Mesodermal cell (in vitro differentiated cells): ENCODE data around the gene MAP3K5.
"Not testable (repeated sequence)": the region's sequence is repeated elsewhere in the genome, so short reads cannot be mapped to it uniquely, and the experiment has no call there.

ENCODE experiments used
- H3K27ac ChIP-seq: 2 replicates; pipeline ENCODE4 v1.7.0; 2013; ENCODE audit warnings: mild to moderate bottlenecking, low read depth, low read length, moderate library complexity; ENCODE audit not compliant: severe bottlenecking
- H3K36me3 ChIP-seq: 2 replicates; pipeline ENCODE4 v1.7.1; 2013; ENCODE audit warnings: mild to moderate bottlenecking, low read length, moderate library complexity; ENCODE audit not compliant: control insufficient read depth, insufficient read depth
- H3K4me1 ChIP-seq: one replicate; pipeline ENCODE4 v1.7.1; 2013; ENCODE audit warnings: mild to moderate bottlenecking, low read length; ENCODE audit not compliant: insufficient read depth, control insufficient read depth, poor library complexity, severe bottlenecking
- H3K4me3 ChIP-seq: 2 replicates; pipeline ENCODE4 v1.7.0; 2013; ENCODE audit warnings: low read length, control low read depth, mild to moderate bottlenecking; ENCODE audit not compliant: insufficient read depth, poor library complexity, severe bottlenecking; ENCODE audit errors: extremely low read depth
- H3K9me3 ChIP-seq: 2 replicates; pipeline ENCODE4 v1.7.1; 2013; ENCODE audit warnings: mild to moderate bottlenecking, low read length, moderate library complexity; ENCODE audit not compliant: control insufficient read depth
- WGBS, 2 experiments: methylation state at CpG; one replicate each; pipeline ENCODE4 v1.1.5; 2013; ENCODE audit warnings: missing lambda C conversion rate in 2 of 2; ENCODE audit not compliant: insufficient coverage in 2 of 2; 5-methylcytosine and 5-hydroxymethylcytosine counted together

Gene MAP3K5

GRCh38 chr6:136760781-136761180 is 31.5 kb downstream of the MAP3K5 start:
- 90 to 94% methylated on average over 2 to 4 of the region's 5 CpGs for WGBS, 2 experiments
- H3K9me3 ChIP-seq, H3K36me3 ChIP-seq, H3K4me3 ChIP-seq, H3K27ac ChIP-seq: not testable (repeated sequence)
- peaks cover 14% of the 10 kb centered on the region for H3K4me1 ChIP-seq

DNA sequence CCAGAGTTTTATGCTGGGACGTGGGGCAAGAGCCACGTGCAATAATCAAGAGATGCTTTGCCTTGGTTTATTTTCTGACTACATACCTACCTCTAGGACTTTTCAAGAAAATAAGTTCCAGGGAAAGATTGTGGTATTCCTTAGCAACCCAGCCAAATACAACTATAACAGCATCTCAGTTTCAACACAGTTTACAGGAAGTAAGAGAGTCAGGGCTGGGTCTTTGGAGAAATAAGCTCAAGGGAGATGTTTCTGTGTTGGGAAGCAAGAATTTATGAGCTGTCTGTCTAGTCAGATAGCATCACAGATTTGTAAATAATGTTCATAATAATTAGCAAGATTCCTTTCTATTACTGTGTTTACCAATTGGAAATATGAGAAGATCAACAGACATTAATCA is 35.1 kb downstream of the MAP3K5 start:
- Histone ChIP-seq H3K9me3 (no peaks in the 10 kb centered on the region), H3K27ac (no peak overlapping the region), H3K4me1 (peaks cover 11% of the 10 kb centered on the region), H3K4me3 (no peak overlapping the region), H3K36me3 (no peaks in the 10 kb centered on the region)
- 60% methylated on average over 1 of the region's 2 CpGs; no CpG with 5 or more reads in 1 of the 2 experiments for WGBS, 2 experiments

DNA sequence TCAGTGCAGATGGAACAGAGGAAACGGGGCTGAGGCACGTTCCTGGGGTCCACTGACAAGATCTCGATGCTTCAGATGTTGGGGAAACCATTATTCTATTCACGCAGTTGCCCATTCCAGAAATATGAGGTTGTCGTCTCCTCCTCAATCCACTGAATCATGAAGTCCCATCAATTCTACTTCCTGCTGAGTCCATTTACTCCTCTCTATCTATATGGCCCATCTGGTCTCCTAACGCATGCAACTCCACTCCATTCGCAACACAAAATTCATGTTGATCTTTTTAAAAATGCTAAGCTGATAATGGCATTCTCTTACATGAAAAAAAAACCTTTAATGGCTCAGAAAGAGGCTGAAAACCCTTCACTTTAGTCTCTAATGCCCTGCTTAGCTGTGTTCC is 37.5 kb downstream of the MAP3K5 start:
- H3K9me3 ChIP-seq, result no peaks in the 10 kb centered on the region
- no peak overlapping the region for H3K27ac ChIP-seq
- H3K4me3 ChIP-seq, result no peak overlapping the region
- 86 to 100% methylated on average over 5 of the region's 7 CpGs for WGBS, 2 experiments
- H3K36me3 ChIP-seq, result no peaks in the 10 kb centered on the region
- no peaks in the 10 kb centered on the region for H3K4me1 ChIP-seq

- 89 to 94% methylated on average over 5 to 7 of the region's 7 CpGs for WGBS, 2 experiments
These were observed 38.7 kb downstream of the MAP3K5 start for GRCh38 chr6:136753624-136754023.

GRCh38 chr6:136752554-136752953 is 39.7 kb downstream of the MAP3K5 start:
- Histone ChIP-seq H3K9me3 (no peaks in the 10 kb centered on the region), H3K4me3 (no peak overlapping the region), H3K36me3 (no peaks in the 10 kb centered on the region), H3K4me1 (no peaks in the 10 kb centered on the region), H3K27ac (no peak overlapping the region)
- 80 to 89% methylated on average over 2 to 4 of the region's 7 CpGs for WGBS, 2 experiments

More at GRCh38 chr6:136753624-136754023, 38.7 kb downstream of the MAP3K5 start:
- no peak overlapping the region for H3K27ac ChIP-seq
- H3K4me1 ChIP-seq, result no peaks in the 10 kb centered on the region
- H3K4me3 ChIP-seq, result no peak overlapping the region
- no peaks in the 10 kb centered on the region for H3K36me3 ChIP-seq
- no peaks in the 10 kb centered on the region for H3K9me3 ChIP-seq

DNA sequence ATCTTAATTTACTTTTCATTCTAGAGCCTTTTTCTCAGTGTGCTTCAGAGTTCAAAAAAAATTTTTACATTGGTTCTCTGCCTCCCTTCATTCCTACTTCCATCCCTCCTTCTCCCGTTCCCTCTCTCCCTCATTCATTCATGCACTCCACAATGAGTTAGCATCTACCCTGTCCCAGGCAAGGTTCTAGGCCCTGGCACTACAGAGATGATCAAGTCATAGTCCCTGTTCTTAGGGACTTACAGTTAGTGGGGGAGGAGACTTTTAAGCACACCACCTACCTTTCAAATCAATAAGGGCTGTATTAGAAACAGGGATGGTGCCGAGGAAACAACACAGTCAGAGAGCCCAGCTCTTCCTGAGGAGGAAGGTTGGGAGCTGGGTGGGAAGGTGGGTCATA is 40.3 kb downstream of the MAP3K5 start:
- Histone ChIP-seq H3K27ac (no peak overlapping the region), H3K4me3 (no peak overlapping the region), H3K4me1 (no peaks in the 10 kb centered on the region), H3K9me3 (no peaks in the 10 kb centered on the region), H3K36me3 (no peaks in the 10 kb centered on the region)
- 77 to 80% methylated on average over 1 to 2 of the region's 2 CpGs for WGBS, 2 experiments

- H3K36me3 ChIP-seq, result no peaks in the 10 kb centered on the region
- no peak overlapping the region for H3K27ac ChIP-seq
- no peak overlapping the region for H3K4me3 ChIP-seq
- 88 to 100% methylated on average over 3 to 4 of the region's 5 CpGs for WGBS, 2 experiments
- no peaks in the 10 kb centered on the region for H3K9me3 ChIP-seq
- no peaks in the 10 kb centered on the region for H3K4me1 ChIP-seq
These were observed 40.7 kb downstream of the MAP3K5 start for GRCh38 chr6:136751522-136751956.

DNA sequence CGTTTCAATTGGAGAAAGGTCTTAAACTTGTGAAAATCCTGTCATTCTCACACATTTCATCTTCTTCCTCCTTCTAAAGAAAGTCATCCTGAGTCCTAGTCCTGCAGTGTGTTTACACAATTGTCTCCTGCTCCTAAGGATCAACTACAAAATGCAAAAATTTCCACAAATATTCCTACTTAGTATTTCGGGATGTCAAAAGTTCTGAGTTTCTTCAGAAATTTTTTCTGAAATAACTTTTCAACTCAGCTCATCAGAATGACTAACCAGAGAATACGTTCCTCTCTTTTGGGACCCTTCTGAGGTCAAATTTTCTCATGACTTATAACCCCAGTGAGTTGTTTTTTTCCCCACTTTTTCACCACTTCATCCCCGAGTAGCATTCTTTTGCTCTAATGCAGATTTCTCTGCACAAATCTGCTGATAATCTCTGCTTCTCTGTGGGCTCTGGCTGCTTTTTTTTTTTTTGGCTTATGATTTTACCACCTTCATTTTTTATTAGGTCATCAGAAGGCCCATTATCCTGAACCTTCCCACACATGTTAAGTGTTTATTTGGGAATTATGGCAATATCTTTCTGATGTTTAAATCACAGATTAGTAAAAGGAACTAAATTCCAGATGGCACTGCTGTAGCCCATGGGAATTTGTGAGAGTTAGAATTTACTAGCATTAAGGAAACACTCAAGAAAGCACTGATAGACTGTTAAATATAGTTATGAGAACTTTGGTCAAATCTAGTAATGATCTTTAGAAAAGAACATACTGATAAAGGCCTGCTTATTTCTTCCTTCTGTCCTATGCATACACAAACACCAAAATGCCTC is 41.4 kb downstream of the MAP3K5 start:
- Histone ChIP-seq H3K4me1 (no peaks in the 10 kb centered on the region), H3K27ac (no peak overlapping the region), H3K36me3 (no peaks in the 10 kb centered on the region), H3K4me3 (no peak overlapping the region), H3K9me3 (no peaks in the 10 kb centered on the region)
- 75 to 92% methylated on average over 4 of the region's 4 CpGs for WGBS, 2 experiments

DNA sequence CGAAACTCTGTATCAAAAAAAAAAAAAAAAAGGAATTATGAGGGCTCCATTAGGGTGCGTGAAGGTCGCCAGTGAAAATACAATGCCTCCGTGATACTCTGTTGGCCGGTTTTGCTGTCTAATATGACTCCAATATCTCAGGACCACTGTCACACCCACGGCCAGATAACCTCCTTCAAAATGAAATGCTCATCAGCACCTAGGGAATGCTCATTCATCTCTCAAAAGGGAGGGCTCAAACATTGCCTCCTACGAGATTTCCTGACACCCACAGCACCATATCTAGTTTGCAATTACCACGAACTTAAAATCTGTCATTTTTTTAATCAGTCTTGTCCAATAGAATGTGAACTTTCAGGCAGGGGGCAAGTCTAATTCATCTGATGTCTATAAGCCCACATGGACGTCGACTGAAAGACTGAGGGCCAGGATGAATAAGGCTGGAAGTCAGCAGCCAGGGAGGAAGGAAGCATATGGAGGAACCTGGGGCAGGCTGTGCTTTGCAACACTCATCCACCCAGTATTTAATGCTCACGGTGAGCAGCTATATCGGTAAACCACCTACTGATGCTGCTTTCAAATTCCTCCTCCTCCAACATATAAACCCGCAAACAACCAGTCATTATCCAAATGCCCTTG is 42.8 kb downstream of the MAP3K5 start:
- Histone ChIP-seq H3K36me3 (no peaks in the 10 kb centered on the region), H3K9me3 (no peaks in the 10 kb centered on the region), H3K4me1 (no peaks in the 10 kb centered on the region), H3K4me3 (no peak overlapping the region), H3K27ac (no peak overlapping the region)
- WGBS, 2 experiments, result 91 to 97% methylated on average over 9 to 13 of the region's 13 CpGs

DNA sequence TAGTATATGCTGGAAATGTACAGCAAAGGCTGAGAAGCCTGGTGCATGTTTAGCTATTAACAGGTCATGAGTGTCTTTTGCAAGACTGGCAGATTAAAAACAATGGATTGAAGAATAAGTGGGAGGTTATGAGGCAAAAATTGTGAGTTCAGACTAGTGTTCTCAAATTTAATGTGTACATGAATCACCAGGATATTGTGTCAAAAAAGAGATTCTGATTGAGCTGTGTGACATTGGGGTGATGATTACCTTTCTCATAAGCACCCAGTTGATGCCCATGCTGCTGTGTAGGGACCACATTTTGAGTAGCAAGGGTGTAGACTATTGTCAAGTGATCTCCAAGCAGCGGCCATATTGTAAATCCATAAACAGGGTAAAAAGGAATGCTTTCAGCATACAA is 44.8 kb downstream of the MAP3K5 start:
- H3K4me3 ChIP-seq, result no peak overlapping the region
- no peak overlapping the region for H3K27ac ChIP-seq
- 100% methylated on average over 1 of the region's 1 CpG; no CpG with 5 or more reads in 1 of the 2 experiments for WGBS, 2 experiments
- no peaks in the 10 kb centered on the region for H3K36me3 ChIP-seq
- H3K4me1 ChIP-seq, result no peaks in the 10 kb centered on the region
- H3K9me3 ChIP-seq, result no peaks in the 10 kb centered on the region

GRCh38 chr6:136745300-136745699 is 47.0 kb downstream of the MAP3K5 start:
- no peak overlapping the region for H3K27ac ChIP-seq
- 94 to 100% methylated on average over 2 of the region's 6 CpGs for WGBS, 2 experiments
- H3K4me1 ChIP-seq, result no peaks in the 10 kb centered on the region
- H3K9me3 ChIP-seq, result no peaks in the 10 kb centered on the region
- no peak overlapping the region for H3K4me3 ChIP-seq
- no peaks in the 10 kb centered on the region for H3K36me3 ChIP-seq
